Stimulated activated CD4-positive, alpha-beta T cell treated with anti-CD3 and anti-CD28 coated beads, Interleukin-1b, Interleukin-23, amount 100 ng/mL, for 48 hours (primary cell): ENCODE results near the gene PDK2.
A peak's percentile ranks its signal among the peaks of the same experiment; 100 is the strongest.

Experiments used
- DNase-seq: peaks from one replicate; pipeline ENCODE4 v3.0.0-alpha.2; 2020

The PDK2 gene

DNA sequence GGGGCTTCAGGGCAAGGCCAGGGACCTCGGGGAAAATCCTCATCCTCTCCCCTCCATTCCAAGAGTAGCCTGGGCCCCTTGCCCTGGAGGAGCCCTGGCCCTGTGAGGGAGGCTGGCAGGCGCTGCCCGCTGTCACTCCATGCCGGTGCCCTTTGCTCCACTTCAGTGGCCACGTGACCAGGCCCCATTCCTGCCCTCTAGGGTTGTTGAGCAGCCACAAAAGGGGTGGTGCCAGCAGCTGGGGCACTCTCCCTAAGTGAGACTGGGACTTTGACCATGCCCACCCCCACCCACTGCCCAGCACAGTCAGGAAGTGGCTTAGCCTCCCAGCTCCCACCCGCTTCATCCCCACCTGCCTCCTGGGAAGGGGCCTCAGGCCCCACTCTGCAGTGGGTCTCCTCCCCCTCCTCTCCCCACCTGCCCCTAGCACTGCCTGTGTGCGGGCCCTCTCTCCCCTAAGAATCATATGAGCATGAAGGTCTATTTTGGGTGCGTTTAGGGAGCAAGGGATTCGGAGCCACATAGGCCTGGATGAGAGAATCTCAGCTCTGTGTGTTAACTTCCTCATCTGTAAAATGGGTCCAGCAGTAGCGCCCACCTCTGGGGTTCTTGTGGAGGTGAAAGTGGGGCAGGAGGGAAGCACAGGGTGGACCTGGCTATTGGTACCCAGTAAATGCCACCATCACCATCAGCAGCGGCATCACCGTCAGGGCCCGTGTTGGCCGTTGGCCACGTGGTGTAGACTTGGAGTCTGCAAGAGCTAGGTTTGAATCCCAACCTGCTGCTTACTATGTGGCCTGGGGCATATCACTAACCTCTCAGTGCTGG is 7.2 kb downstream of the PDK2 start:
- DNase-seq, result no peak

DNA sequence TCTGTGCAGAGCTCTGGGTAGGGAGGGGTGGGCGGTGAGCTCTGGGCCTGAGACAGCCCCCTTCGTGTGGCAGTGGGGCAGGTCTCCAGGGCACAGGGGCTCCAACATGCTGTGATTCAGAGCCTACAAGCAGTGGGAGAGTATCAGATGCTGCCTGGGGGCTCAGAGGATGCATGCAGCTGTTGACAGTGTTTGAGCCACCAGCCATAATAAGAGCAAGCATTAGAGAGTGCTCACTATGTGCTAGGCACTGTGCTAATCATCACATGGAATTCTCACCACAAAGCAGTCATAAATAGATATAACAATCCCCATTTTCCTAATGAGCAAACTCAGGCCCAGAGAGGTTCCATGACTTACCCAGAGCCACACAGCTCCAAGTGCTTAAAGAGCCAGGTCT is 8.1 kb downstream of the PDK2 start:
- no peak for DNase-seq

DNA sequence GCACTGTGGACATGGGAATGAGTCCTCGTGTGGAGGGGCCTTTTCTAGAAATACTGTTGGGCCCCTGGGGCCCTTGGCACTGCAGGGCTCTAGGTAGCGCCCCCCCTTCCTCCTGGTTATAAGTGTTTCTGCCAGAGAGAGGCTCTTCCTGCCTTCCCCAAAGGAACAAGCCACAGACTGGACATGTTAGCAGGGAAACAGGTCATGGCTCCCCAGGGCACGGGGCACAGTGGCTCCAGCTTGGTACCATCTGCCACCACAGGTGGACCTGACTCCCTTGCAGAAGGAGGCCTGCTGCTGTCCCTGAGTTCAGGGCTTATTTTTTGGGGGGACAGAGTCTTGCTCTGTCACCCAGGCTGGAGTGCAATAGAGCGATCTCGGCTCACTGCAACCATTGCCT is 8.8 kb downstream of the PDK2 start:
- DNase-seq, result no peak

DNA sequence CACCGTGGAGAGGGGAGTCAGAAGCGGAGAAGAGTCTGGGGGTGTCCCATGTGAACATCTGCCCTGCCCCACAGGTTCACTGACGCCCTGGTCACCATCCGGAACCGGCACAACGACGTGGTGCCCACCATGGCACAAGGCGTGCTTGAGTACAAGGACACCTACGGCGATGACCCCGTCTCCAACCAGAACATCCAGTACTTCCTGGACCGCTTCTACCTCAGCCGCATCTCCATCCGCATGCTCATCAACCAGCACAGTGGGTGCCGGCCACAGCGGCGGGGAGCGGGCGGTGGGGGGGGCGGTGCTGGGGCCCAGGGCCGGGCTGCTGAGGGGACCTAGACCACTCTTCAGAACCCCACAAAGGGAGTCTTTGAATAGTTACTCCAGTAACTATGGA is 10.7 kb downstream of the PDK2 start:
- DNase-seq, result no peak

DNA sequence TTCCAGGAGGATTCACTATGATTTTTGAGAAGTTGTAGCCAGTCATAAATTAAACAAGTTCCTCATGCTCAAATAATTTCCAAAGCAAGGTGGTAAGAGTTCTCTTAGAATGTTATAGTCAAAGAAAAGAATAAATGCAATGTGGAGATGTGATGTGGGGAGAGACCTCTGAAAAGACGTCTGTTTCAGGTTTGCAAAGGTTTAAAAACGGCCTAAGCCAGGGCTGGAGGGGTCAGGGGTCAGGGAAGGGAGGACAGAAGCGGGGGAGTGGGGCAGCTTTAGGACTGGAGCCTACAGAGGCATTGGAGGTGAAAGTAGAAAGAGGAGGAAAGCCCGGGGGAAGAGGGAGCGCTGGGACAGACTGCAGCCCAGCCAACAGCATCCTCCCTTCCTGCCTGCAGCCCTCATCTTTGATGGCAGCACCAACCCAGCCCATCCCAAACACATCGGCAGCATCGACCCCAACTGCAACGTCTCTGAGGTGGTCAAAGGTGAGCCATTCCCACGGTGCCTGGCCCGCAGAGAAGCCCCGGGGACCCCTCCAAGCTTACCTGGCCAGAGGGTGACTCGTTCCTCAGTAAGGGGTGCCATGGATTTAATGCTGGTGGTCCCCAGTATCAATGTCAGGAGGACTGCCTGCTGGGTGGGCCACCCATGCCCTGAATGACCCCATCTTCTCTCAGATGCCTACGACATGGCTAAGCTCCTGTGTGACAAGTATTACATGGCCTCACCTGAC is 11.4 kb downstream of the PDK2 start:
- DNase-seq, result no peak

DNA sequence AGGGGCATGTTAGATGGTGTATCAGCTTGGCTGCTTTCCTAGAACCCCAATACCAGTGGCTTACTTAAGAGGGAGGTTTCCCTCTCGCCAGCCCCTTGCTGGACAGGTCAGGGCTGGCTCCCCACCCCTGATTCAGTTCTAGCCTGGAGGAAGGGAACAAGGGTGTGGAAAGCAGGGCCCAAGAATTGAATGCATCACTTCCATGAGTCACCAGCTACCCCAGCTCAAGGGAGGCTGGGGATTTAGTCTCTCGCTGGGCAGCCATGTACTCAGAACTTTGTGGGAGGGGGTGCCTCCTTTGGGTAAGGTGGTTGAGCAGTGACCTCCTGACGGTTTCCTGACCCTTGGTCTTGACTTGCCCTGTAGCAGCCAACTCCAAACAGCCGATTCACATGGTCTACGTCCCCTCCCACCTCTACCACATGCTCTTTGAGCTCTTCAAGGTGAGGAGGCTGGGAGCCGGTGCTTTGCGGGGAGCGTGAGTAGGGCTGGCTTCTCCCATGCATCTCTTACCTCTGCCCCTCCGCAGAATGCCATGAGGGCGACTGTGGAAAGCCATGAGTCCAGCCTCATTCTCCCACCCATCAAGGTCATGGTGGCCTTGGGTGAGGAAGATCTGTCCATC is 12.8 kb downstream of the PDK2 start:
- no peak for DNase-seq

DNA sequence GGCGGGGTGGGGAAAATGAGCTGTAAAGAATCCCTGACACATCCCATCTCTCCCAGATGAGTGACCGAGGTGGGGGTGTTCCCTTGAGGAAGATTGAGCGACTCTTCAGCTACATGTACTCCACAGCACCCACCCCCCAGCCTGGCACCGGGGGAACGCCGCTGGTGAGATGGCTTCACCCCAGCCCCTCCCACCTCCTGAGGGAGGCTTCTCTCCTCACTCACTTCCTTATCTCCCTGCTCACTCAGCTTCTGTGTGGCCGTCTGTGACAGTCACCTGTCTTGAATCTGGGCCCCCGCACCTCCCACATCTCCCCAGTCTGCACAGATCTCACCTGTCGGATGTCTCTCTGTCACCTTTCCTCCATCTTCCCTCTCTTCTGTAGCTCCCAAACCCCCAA is 13.4 kb downstream of the PDK2 start:
- no peak for DNase-seq

DNA sequence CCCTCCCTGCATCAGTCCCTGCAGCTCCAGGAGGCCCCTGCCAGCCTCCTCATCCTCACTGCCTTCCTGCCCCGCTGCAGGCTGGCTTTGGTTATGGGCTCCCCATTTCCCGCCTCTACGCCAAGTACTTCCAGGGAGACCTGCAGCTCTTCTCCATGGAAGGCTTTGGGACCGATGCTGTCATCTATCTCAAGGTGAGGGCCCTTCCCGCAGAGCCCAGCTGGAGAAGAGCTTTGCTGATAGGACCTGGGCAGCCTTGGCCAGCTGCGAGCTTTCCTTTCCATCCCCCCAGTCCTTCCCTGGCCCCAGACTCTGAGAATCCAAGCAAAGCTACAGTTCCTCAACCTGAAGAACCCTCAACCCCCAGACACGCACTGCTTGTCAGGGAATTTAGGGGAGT is 14.1 kb downstream of the PDK2 start:
- no peak for DNase-seq

DNA sequence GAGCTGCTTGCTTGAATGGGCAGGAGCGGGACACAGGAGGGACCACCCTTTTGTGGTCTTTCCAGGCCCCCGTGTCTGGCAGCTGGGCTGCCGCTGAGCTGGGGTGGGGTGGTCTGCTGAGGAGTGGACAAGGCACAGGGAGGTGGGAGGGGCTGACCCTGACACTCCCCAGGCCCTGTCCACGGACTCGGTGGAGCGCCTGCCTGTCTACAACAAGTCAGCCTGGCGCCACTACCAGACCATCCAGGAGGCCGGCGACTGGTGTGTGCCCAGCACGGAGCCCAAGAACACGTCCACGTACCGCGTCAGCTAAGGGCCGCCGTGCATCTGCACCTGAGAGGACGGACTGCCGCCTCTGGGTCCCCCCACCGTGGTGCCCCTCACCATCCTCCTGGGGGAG is 14.6 kb downstream of the PDK2 start:
- DNase-seq, result no peak

DNA sequence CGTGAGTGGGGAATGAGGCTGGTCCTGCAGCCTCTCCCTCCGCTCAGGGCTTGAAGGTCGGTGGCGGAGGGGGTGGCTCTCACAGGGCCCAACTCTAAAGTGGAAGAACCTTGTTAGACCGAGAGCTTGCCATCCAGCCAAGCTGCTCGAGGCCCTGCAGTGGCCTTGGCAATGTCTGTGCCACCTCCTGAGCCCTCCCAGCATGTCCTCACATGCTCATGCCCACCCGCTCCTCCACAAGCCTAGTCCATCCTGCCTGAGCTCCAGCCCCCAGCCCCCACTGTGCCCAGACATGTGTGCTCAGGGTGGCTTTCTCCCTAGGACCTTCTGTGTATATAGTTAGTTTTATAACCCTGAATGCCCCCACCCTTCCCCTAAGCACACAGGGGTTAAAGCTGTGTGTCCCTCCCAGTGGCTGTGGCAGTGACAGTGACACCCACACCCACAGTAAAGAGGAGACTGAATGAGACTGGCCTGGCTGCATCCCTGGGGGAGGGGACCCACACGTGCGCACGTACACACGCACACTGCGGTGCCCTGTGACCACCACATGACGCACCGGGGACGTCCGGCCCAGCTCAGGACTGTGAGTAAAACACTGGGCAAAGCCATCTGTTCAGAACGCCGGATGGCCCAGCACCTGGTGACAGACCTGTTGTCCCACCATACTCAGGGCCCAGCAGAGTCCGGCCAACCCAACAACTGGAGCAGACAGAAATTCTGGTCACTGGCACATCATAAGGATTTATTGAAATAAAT is 15.6 kb downstream of the PDK2 start:
- no peak for DNase-seq

DNA sequence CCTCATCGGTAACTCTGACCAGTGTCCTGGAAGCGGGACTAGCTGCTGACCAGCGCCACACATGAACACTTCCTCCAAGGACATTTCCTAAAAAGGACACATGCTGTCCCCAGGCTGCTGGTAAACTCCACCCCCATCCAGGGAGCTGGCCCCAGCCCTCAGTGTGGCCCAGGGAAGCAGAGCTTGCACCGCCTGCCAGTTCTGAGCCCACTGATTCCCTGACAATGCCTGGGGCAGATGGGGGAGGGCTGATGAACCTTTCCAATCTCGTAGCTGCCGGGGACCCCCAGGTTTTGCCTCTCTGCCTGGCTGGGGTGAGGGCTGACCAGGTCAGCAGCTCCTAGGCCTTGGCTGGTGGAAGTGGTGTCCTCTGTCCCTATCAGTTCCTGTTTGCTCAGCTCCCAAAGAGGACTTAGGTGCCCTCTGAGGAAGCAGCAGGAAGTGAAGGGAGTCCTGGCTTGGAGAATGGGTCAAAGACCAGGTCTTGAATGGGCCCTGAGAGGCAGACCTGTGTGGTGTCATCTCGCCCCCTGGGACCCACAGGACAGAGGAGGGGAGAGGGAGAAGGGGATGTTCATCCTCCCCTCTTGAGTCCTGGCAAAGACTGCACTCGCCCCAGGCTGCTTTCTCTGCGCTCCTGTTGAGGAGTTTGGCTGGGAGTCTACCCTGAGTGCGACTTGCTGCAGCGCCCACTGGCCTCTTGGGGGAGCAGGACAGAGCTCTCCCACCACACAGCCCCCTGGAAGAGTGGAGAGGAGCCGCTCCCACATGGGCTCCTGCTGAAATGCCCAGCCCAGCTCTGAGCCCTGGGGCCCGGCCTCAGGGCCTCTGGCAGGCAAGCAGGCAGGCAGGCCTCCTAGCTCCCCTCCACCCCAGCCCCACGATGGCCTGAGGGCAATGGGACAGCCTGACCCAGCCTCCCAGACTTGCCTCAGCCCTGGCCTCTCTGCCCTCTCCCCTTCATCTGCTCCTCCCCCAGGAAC is 16.8 kb downstream of the PDK2 start:
- DNase-seq, result no peak

DNA sequence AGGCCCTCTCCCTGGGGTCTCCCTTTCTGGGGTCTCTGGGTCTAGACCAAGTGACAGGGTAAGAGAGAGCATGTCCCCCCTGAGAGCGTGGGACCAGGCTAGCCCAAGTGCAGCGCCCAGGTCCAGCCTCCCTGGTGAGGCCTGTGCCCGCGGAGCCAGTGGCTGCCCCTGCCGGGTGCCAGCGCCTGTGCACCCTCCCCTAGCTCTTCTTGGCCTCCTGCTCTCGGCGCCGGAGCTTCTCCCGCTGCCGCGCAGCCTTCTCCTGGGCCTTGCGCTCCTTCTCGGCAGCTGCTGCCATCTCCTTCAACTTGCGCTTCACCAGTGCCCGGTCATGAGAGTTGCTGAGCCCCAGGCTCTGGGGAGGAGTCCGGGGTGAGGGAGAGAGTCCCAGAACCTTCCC is 17.5 kb downstream of the PDK2 start:
- no peak for DNase-seq

DNA sequence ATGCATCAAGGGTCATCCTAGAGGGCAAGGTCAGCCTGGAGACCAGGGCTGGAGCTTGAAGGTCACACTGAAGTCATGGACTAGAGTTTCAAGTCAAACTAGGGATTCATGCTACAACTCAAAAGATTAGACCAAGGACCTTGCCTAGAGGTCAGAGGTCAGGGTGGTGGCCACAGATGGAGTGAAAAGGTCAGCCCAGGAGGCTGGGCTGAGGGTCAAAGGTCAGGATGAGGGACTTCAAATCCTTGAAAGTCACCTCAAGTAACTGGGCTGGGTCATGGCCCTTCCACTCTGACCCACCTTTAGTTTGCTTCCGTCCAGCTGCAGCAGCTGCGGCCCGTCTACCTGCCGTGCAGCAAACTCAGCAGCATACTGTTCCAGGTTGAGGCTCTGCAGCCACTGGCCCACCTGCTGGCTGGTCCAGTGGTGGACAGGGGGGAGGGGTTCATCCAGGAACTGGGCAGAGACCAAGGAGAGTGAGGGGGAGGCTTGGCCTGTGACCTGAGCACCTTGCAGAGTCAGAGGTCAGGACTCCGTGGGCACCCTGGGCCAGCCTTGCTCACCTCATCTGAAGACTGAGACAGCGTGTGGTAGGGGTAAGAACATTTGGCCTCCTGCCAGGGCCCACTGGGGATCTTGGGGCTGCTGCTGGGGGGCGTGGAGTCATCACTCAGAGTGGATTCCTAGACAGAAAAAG is 18.6 kb downstream of the PDK2 start:
- no peak for DNase-seq

DNA sequence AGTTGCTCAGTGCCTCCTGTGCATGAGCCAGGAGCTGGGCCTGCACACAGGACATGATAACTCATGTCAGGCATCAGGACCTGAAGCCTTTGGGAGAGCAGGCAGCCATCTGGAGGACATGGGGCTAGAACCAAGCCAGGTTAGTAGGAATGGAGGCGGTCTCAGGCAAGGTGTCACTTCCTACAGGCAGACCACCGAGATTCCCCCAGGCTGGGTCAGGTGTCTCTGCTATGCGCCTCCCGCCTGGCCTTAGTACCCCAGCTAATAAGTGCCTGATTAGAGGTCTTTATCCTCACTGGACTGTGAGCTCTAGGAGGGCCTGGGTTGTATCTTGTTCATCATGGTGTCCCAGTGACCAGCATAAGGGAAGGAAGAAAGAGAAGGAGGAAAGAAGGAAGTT is 19.2 kb downstream of the PDK2 start:
- DNase-seq, result no peak

DNA sequence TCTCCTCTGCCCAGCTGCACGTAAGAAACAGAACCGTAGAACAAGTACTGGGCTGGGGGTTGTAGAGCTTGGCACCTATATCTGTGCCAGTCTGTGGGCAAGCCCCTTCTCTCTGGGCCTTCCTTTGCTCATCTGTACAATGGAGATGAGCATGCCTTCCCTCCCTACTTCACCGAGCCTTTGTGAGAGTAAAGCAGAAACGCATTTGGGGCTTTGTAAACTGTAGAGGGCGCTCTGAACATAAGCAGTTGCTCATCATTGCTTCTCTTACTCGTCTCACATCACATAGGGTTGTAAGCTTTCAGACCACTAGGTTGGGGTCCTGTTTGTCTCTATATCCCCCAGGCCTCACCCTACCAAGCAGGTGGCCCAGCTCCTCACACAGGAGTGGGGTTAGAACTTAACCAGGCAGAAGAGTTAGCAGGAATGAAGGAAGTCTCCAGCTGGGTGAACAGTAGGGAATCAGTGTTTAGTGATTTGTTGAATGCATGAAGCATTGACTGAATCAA is 19.8 kb downstream of the PDK2 start:
- peak; percentile 46 for DNase-seq

DNA sequence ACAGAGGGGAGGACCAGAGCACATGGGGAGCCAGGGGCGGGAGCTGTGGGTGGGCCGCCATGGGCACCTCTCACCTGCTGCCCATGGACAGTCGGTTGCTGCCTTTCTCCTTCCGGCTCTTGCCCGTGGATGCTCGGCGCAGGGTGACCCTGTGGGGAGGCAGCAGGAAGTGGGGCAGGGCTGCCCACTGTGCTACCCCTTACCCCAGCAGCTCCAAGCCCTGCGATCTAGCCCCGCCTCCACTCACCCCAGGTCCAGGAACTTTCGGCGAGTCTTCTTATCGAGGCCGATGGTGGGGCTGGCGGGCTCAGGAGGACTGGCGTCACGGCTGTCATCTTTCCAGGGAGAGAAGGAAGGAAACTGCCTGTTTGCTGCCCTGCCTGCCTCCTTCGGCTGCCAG is 20.6 kb downstream of the PDK2 start:
- no peak for DNase-seq

DNA sequence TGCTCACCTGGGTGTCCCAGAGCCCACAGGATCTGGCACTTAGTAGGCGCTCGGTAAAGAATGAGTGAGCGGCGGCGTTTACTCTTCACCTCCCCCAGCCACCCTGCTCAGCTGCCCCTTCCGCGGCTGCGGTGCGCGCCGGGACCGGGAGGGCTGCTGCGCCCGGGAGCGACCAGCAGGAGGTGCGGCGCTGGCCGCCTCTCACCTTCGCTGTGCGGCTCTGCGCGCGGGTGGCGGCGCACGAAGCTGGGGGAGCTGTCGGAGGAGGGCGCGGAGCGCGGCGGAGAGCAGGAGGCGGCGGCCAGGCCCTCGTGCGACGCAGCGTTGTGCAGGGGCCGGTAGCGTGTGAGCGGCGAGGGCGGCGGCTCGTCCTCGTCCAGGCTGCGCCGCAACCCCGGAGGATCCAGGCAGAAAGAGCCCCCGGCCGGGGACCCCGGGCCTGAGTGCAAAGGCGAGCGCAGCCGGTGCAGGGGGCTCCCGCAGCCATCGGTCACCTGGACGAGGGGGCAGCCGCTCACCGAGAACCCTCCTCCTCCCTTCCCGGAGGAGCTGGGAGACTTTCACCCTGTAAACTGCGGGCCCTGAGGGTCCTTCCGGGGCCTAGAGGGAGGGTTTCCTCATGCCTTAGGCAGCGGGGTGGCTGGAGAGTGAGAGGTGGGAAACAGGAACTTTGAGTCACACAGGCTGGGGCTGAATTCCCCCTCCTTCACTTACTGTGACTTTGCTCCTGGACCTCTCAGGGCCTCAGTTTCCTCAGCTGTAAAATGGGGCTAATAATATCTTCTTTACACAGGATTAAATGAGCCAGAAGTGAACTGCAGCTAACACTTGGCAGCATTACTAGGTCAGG is 22.3 kb downstream of the PDK2 start:
- DNase-seq, result peak; percentile 67

DNA sequence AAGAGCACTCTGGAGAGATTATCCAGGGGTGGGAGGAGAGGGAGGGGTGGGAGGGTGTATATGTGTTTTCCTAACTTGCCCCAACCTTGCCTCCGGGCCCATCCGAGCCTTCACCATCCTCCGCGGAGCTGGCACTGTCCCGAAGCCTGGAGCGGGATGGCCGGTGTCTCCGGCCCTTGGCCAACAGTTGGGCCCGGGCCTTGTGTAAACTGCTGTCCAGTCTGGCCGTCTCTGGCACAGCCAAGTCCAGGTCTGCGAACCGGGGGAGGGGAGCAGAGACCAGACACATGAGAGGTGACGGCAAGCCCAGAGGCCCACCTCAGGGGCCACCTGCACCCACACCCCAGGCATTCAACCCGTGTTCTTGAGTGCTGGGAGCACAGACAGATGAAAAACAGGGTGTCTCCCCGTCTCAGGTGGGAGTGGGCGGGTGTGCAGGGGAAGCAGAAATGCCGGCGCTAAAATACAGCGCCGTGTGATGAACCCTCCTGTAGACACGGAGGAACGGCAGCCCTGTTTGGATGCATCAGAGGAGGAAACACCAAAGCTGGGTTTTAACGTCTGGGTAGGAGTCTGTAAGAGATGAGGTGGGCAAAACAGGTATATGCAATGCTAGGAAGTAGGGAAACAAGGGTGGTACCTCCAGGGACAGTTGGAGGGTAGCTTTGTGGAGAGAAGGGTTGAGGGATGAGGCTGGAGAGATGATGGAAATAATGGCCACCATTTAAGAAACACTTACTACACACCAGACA is 23.1 kb downstream of the PDK2 start:
- no peak for DNase-seq

DNA sequence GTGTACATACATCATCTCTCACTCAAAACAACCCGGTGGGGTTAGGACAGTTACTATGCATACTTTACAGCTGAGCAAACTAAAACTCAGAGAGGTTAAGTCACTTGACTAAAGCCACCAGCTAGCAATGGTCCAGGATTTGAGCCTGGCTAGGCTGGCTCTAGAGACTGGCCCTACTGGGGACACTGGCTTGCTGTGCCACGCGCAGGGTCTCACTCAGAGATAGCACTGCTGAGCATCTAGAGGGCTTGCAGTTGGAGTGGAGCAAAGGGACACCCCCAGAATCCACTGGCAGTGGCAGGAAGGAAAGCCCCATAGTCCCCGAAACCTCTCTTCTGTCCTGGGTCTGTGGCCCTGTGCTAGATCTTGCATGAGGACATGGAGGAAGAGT is 23.7 kb downstream of the PDK2 start:
- no peak for DNase-seq
